ENCODE results near the gene FRRS1L. TPM values are rescaled to one million over a fixed set of nuclear protein-coding genes. Genes with fewer than 3 reads are reported as not detected.

FRRS1L gene
- total and polyA plus RNA-seq, 2 of the 4 experiments (the other 2 are of a cell fraction): under 0.01 to 0.05 TPM

GRCh38 chr9:109193974-109194556 lies 27.0 kb upstream of the FRRS1L start:
- Histone ChIP-seq H3K79me1 (ENCODE audit: low read depth in 1 of 2, low read length in 2 of 2) (no peaks in the 10 kb centered on the region), H3K9me1 (ENCODE audit: insufficient read depth, low read length) (peaks cover 2% of the 10 kb centered on the region; the same call in 1 of the 2 replicates), H3K36me3 (ENCODE audit: control insufficient read depth, insufficient read depth, low read length) (no peaks in the 10 kb centered on the region), H3K27ac (ENCODE audit: insufficient read depth, low read length) (no peak overlapping the region), H4K20me1 (ENCODE audit: insufficient read depth, low read length) (no peaks in the 10 kb centered on the region), H2AK5ac (ENCODE audit: low read depth, low read length) (no peak overlapping the region), H3K27me3 (ENCODE audit: control insufficient read depth, insufficient read depth, low read length) (peaks cover 21% of the 10 kb centered on the region), H3K9me3 (ENCODE audit: control insufficient read depth, insufficient read depth, low read length) (no peaks in the 10 kb centered on the region), H3K9ac (ENCODE audit: low read depth, low read length) (no peak overlapping the region), H3K18ac (ENCODE audit: low read depth, low read length) (no peak overlapping the region), H3K4ac (ENCODE audit: low read depth, low read length) (no peak overlapping the region), H2AFZ (replicated peaks; ENCODE audit: low read length, poor library complexity) (no peak overlapping the region), H2AK9ac (replicated peaks; ENCODE audit: low read depth, low read length, poor library complexity) (no peak overlapping the region), H2BK120ac (ENCODE audit: low read depth, low read length) (no peak overlapping the region), H3K4me2 (ENCODE audit: low read depth, low read length) (no peak overlapping the region; the same call in 1 of the 2 replicates), H3K23ac (ENCODE audit: low read depth, low read length) (no peak overlapping the region), H4K5ac (ENCODE audit: low read depth, low read length) (no peak overlapping the region), H4K91ac (ENCODE audit: insufficient read depth, low read depth, low read length) (no peak overlapping the region), H2BK5ac (ENCODE audit: low read depth, low read length, poor library complexity, severe bottlenecking) (no peak overlapping the region), H4K8ac (ENCODE audit: low read depth in 2 of 2, low read length in 2 of 2) (no peak overlapping the region), H2BK15ac (ENCODE audit: low read depth, low read length) (no peak overlapping the region), H2BK20ac (ENCODE audit: low read depth, low read length) (no peak overlapping the region), H3K4me3 (ENCODE audit: insufficient read depth, low read depth, low read length) (no peak overlapping the region), H3K4me1 (ENCODE audit: control insufficient read depth, insufficient read depth, low read length) (peaks cover 2% of the 10 kb centered on the region; the same call in 1 of the 2 replicates), H3K14ac (replicated peaks; ENCODE audit: low read depth, low read length) (no peak overlapping the region), H3K56ac (ENCODE audit: extremely low read depth, insufficient read depth, low read length) (no peak overlapping the region)
- in situ Hi-C loops (cut with MboI; ENCODE audit: low sequenced_read_pairs) (loop anchor here (5.0 to 25.0 kb wide), 2 partner anchors 52 to 118 kb away; partner anchors contain the start of gene EPB41L4B), intact Hi-C loops (cut with micrococcal nuclease) (loop anchor here (10.0 kb wide), 1 partner anchor 331 kb away; no protein-coding TSS in a partner anchor), dilution Hi-C loops (cut with HindIII; ENCODE audit: low sequenced_read_pairs, unreplicated experiment) (no loop called here)
- TF ChIP-seq MAZ (IDR thresholded peaks at IDR 0.05; ENCODE audit: borderline replicate concordance, low read depth, low read length) (no peak), POLR2A (IDR thresholded peaks at IDR 0.05; ENCODE audit: low read depth, low read length) (no peak), NFE2L2 (IDR thresholded peaks at IDR 0.05; ENCODE audit: low read depth, low read length) (no peak), CHD1 (IDR thresholded peaks at IDR 0.05; ENCODE audit: low read depth, low read length) (no peak), RAD21 (IDR thresholded peaks at IDR 0.05; ENCODE audit: low read length) (no peak), CEBPB (IDR thresholded peaks at IDR 0.05; ENCODE audit: low read depth, low read length) (no peak), USF2 (IDR thresholded peaks at IDR 0.05; ENCODE audit: low read depth, low read length) (no peak), FOS (IDR thresholded peaks at IDR 0.05; ENCODE audit: low read depth, low read length) (no peak), SMC3 (IDR thresholded peaks at IDR 0.05; ENCODE audit: low read depth, low read length) (no peak), ELK1 (IDR thresholded peaks at IDR 0.05; ENCODE audit: borderline replicate concordance, low read depth, low read length) (no peak), CTCF (conservative IDR thresholded peaks at IDR 0.05; ENCODE audit: low read depth, low read length) (no peak), RCOR1 (IDR thresholded peaks at IDR 0.05; ENCODE audit: insufficient replicate concordance, low read length) (no peak), RFX5 (IDR thresholded peaks at IDR 0.05; ENCODE audit: low read depth, low read length) (no peak), BHLHE40 (IDR thresholded peaks at IDR 0.05; ENCODE audit: low read depth, low read length) (no peak), MXI1 (IDR thresholded peaks at IDR 0.05; ENCODE audit: borderline replicate concordance, low read depth, low read length) (no peak), MAFK (IDR thresholded peaks at IDR 0.05; ENCODE audit: low read depth, low read length) (no peak)
- ATAC-seq (ENCODE audit: low read depth) (peak; percentile 27), DNase-seq (peak; percentile 73)
- POLR2A ChIA-PET (ENCODE audit: unreplicated experiment): no interaction called here
- WGBS, 2 experiments (ENCODE audit: extremely low coverage in 2 of 2, insufficient read length in 1 of 2): no CpG with 5 or more reads among the region's 11 CpGs
- CTCF ChIA-PET: no interaction called here
- BruUV-seq (replicated peaks): no TSS peak

All from IMR-90 (cell line).